Activated CD4-positive, alpha-beta T cell treated with anti-CD3 and anti-CD28 coated beads, Interleukin-2, amount 10 ng/mL, durations not matched to agents 7 days and 5 days (primary cell): ENCODE results near the gene RPL22L1. TPM values are rescaled to one million over a fixed set of nuclear protein-coding genes. Genes with fewer than 3 reads are reported as not detected.
"Not testable (repeated sequence)": the region's sequence is repeated elsewhere in the genome, so short reads cannot be mapped to it uniquely, and the experiment has no call there.

Experiments
- CTCF ChIA-PET: fragments of 350-600 bp; sonication (Branson Sonifier 250); formaldehyde crosslinking; loops from one replicate; lab custom pipeline; 2021; ENCODE audit warnings: antibody characterized with exemption; lab: Charles Lee
- POLR2A ChIA-PET: fragments of 350-600 bp; sonication (Branson Sonifier 250); formaldehyde crosslinking; loops from one replicate; lab custom pipeline; 2021; ENCODE audit warnings: antibody characterized with exemption; lab: Charles Lee
- DNase-seq: peaks from one replicate; pipeline ENCODE4 v3.0.0-alpha.2; 2020
- H3K27ac Mint-ChIP-seq: one replicate; pipeline ENCODE4 v1.8.0; 2021; ENCODE audit warnings: mild to moderate bottlenecking, moderate library complexity, mixed read lengths
- H3K27me3 Mint-ChIP-seq: one replicate; pipeline ENCODE4 v1.8.0; 2021; ENCODE audit warnings: mixed read lengths
- H3K36me3 Mint-ChIP-seq: one replicate; pipeline ENCODE4 v1.8.0; 2021; ENCODE audit warnings: low read depth, mixed read lengths
- H3K4me1 Mint-ChIP-seq: one replicate; pipeline ENCODE4 v1.8.0; 2021; ENCODE audit warnings: mixed read lengths
- H3K4me3 Mint-ChIP-seq: one replicate; pipeline ENCODE4 v1.8.0; 2021; ENCODE audit warnings: mild to moderate bottlenecking, moderate library complexity, mixed read lengths
- H3K9me3 Mint-ChIP-seq: one replicate; pipeline ENCODE4 v1.8.0; 2021; ENCODE audit warnings: mixed read lengths
- total RNA-seq, 2 experiments: library from RNA; stranded (reverse); gene quantifications; one replicate each; pipeline ENCODE4 v1.2.3, GENCODE V29; 2021

RPL22L1 gene
- total RNA-seq, 2 experiments from 2014 or later = 42.4 to 58.5 TPM

GRCh38 chr3:170840291-170840859, 29.6 kb downstream of the RPL22L1 start:
- Mint-ChIP-seq H3K36me3 (no peaks in the 10 kb centered on the region), H3K4me3 (no peak overlapping the region), H3K27me3 (peaks cover 36% of the 10 kb centered on the region), H3K27ac (no peak overlapping the region), H3K4me1 (no peaks in the 10 kb centered on the region), H3K9me3 (no peaks in the 10 kb centered on the region)
- DNase-seq = no peak
- ChIA-PET POLR2A (no interaction called here), CTCF (no interaction called here)

GRCh38 chr3:170839518-170840100, 30.4 kb downstream of the RPL22L1 start:
- Mint-ChIP-seq H3K27ac (no peak overlapping the region), H3K36me3 (no peaks in the 10 kb centered on the region), H3K27me3 (peaks cover 42% of the 10 kb centered on the region), H3K4me1 (no peaks in the 10 kb centered on the region), H3K9me3 (no peaks in the 10 kb centered on the region), H3K4me3 (no peak overlapping the region)
- DNase-seq = no peak
- ChIA-PET CTCF (interaction anchor here (1.4 kb wide), 1 partner anchor 10 kb away, joined by 3 read pairs; no protein-coding TSS in a partner anchor), POLR2A (no interaction called here)

GRCh38 chr3:170836491-170836890, 33.5 kb downstream of the RPL22L1 start:
- Mint-ChIP-seq H3K9me3 (no peaks in the 10 kb centered on the region), H3K4me1 (no peaks in the 10 kb centered on the region), H3K36me3 (no peaks in the 10 kb centered on the region), H3K27me3 (peaks cover 40% of the 10 kb centered on the region), H3K4me3 (no peak overlapping the region), H3K27ac (no peak overlapping the region)
- CTCF ChIA-PET = interaction anchor here (0.6 to 1.4 kb wide), 2 partner anchors 10 to 198 kb away, joined by 3 read pairs; no protein-coding TSS in a partner anchor
- POLR2A ChIA-PET = no interaction called here
- no peak for DNase-seq

- Mint-ChIP-seq H3K4me3 (no peak overlapping the region), H3K27ac (no peak overlapping the region), H3K36me3 (no peaks in the 10 kb centered on the region), H3K9me3 (no peaks in the 10 kb centered on the region), H3K4me1 (peaks cover 1% of the 10 kb centered on the region), H3K27me3 (peaks cover 35% of the 10 kb centered on the region)
- ChIA-PET POLR2A (no interaction called here), CTCF (interaction anchor here (1.4 kb wide), 1 partner anchor 9 kb away, joined by 3 read pairs; no protein-coding TSS in a partner anchor)
- DNase-seq = no peak
These were observed 34.7 kb downstream of the RPL22L1 start for GRCh38 chr3:170835336-170835735.

- Mint-ChIP-seq H3K4me1 (peaks cover 11% of the 10 kb centered on the region), H3K27me3 (peaks cover 30% of the 10 kb centered on the region), H3K9me3 (no peaks in the 10 kb centered on the region), H3K4me3 (no peak overlapping the region), H3K36me3 (no peaks in the 10 kb centered on the region), H3K27ac (no peak overlapping the region)
- no peak for DNase-seq
- POLR2A ChIA-PET = no interaction called here
- CTCF ChIA-PET = no interaction called here
These were observed 39.4 kb downstream of the RPL22L1 start for GRCh38 chr3:170830580-170830979.

- POLR2A ChIA-PET = no interaction called here
- no peaks in the 10 kb centered on the region for H3K36me3 Mint-ChIP-seq
- CTCF ChIA-PET = interaction anchor here (1.5 kb wide), 1 partner anchor 9 kb away, joined by 3 read pairs; no protein-coding TSS in a partner anchor
- no peak for DNase-seq
- H3K4me1 Mint-ChIP-seq = peaks cover 11% of the 10 kb centered on the region
- no peaks in the 10 kb centered on the region for H3K9me3 Mint-ChIP-seq
- peaks cover 23% of the 10 kb centered on the region for H3K27me3 Mint-ChIP-seq
- no peak overlapping the region for H3K4me3 Mint-ChIP-seq
- H3K27ac Mint-ChIP-seq = no peak overlapping the region
These were observed 40.3 kb downstream of the RPL22L1 start for GRCh38 chr3:170829546-170830272.

GRCh38 chr3:170826047-170826446, 43.9 kb downstream of the RPL22L1 start:
- Mint-ChIP-seq H3K9me3 (no peaks in the 10 kb centered on the region), H3K27ac (no peak overlapping the region), H3K4me3 (no peak overlapping the region), H3K36me3 (no peaks in the 10 kb centered on the region), H3K4me1 (peaks cover 11% of the 10 kb centered on the region), H3K27me3 (peaks cover 11% of the 10 kb centered on the region)
- ChIA-PET POLR2A (no interaction called here), CTCF (interaction anchor here (0.8 to 1.6 kb wide), 2 partner anchors 10 to 14 kb away, joined by 3 to 7 read pairs; no protein-coding TSS in a partner anchor)
- no peak for DNase-seq

- H3K27ac Mint-ChIP-seq, H3K4me1 Mint-ChIP-seq, POLR2A ChIA-PET, DNase-seq, H3K27me3 Mint-ChIP-seq, H3K4me3 Mint-ChIP-seq, H3K9me3 Mint-ChIP-seq, H3K36me3 Mint-ChIP-seq: not testable (repeated sequence)
- CTCF ChIA-PET = interaction anchor here (1.2 kb wide), 1 partner anchor 12 kb away, joined by 3 read pairs; no protein-coding TSS in a partner anchor
These were observed 46.4 kb downstream of the RPL22L1 start for GRCh38 chr3:170823562-170823961.

- H3K36me3 Mint-ChIP-seq, DNase-seq, H3K9me3 Mint-ChIP-seq, H3K27ac Mint-ChIP-seq, H3K27me3 Mint-ChIP-seq, CTCF ChIA-PET, H3K4me1 Mint-ChIP-seq, H3K4me3 Mint-ChIP-seq, POLR2A ChIA-PET: not testable (repeated sequence)
These were observed 51.7 kb downstream of the RPL22L1 start for GRCh38 chr3:170818325-170818724.

- DNase-seq, POLR2A ChIA-PET, CTCF ChIA-PET: not testable (repeated sequence)
These were observed 52.5 kb downstream of the RPL22L1 start for GRCh38 chr3:170817471-170817870.

GRCh38 chr3:170816841-170817240, 53.2 kb downstream of the RPL22L1 start:
- Mint-ChIP-seq H3K9me3 (no peaks in the 10 kb centered on the region), H3K4me3 (no peak overlapping the region), H3K4me1 (peaks cover 2% of the 10 kb centered on the region), H3K36me3 (no peaks in the 10 kb centered on the region), H3K27me3 (peaks cover 3% of the 10 kb centered on the region), H3K27ac (no peak overlapping the region)
- CTCF ChIA-PET = no interaction called here
- DNase-seq = no peak
- POLR2A ChIA-PET = no interaction called here

More at GRCh38 chr3:170817471-170817870, 52.5 kb downstream of the RPL22L1 start:
- H3K27me3 Mint-ChIP-seq, H3K9me3 Mint-ChIP-seq, H3K27ac Mint-ChIP-seq, H3K36me3 Mint-ChIP-seq, H3K4me1 Mint-ChIP-seq, H3K4me3 Mint-ChIP-seq: not testable (repeated sequence)

GRCh38 chr3:170816341-170816740, 53.7 kb downstream of the RPL22L1 start:
- no peaks in the 10 kb centered on the region for H3K9me3 Mint-ChIP-seq
- no peak overlapping the region for H3K4me3 Mint-ChIP-seq
- H3K4me1 Mint-ChIP-seq = peaks cover 5% of the 10 kb centered on the region
- ChIA-PET POLR2A (no interaction called here), CTCF (no interaction called here)
- no peak for DNase-seq
- no peak overlapping the region for H3K27ac Mint-ChIP-seq
- no peaks in the 10 kb centered on the region for H3K36me3 Mint-ChIP-seq
- H3K27me3 Mint-ChIP-seq = peaks cover 3% of the 10 kb centered on the region

GRCh38 chr3:170815936-170816335, 54.1 kb downstream of the RPL22L1 start:
- Mint-ChIP-seq H3K4me3 (no peak overlapping the region), H3K27ac (no peak overlapping the region), H3K36me3 (no peaks in the 10 kb centered on the region), H3K4me1 (peaks cover 5% of the 10 kb centered on the region), H3K27me3 (peaks cover 3% of the 10 kb centered on the region), H3K9me3 (no peaks in the 10 kb centered on the region)
- ChIA-PET CTCF (interaction anchor here (0.6 kb wide), 1 partner anchor 11 kb away, joined by 3 read pairs; no protein-coding TSS in a partner anchor), POLR2A (no interaction called here)
- DNase-seq = no peak
